ENCODE measurements around the gene HGD. TPM values are rescaled to one million over a fixed set of nuclear protein-coding genes. Genes with fewer than 3 reads are reported as not detected.
A peak's percentile ranks its signal among the peaks of the same experiment; 100 is the strongest.

HGD gene
- polyA plus RNA-seq, 2 of the 4 experiments (the other 2 are of a cell fraction): 48.8 to 101 TPM

DNA sequence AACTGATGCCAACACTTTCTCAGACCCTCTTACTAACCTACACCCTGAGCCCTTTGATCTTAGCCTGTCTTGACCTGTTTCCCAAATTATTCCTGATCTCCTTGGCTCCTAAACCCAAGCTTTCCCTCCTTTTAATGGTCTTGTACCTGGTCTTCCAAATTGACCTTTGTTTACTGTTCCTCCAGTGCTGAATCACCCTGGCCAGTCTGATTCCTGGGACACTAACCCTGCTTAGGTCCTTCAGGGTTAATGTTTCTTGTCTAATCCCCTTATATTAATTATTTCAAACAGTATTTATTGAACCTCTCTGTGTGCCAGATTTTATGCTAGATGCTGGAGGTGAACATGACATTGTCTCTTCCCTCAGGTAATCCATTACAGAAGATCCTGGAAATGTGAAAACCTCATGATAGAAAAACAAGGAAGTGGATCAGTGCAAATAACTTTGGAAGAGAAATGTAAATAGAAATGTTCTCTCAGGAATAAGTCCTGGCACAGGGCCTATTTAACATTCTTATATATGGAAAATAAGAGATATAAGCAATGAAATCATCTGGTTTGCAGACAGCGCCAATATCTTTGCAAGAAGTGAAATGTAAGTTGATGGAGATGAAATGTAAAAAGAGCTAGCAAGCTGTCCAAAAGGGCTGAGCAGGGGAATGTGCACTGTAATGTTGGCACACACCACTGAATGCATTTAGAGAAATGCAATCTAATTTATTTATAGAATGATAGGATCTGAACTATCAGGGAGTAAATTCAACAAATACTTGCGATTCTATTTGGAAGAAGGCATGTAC, 20.7 kb downstream of the HGD start:
- DNase-seq (ENCODE audit: low read depth in 1 of 2, low spot score in 1 of 2) (peak; percentile 7 to 68), FAIRE-seq (no peak), ATAC-seq (peak; percentile 50 to 81; a peak in 4 of 6 replicates)
- TF ChIP-seq FOSL2 (IDR thresholded peaks at IDR 0.05) (no peak), FOSL2 (CRISPR knock-in tag; IDR thresholded peaks at IDR 0.05) (peak; percentile 19; the same call in 1 of the 2 replicates), GATA3 (IDR thresholded peaks at IDR 0.05; ENCODE audit: borderline replicate concordance) (peak; percentile 60; the same call in 1 of the 2 replicates), TFCP2L1 (CRISPR knock-in tag; IDR thresholded peaks at IDR 0.05) (no peak), RCOR1 (IDR thresholded peaks at IDR 0.05; ENCODE audit: low read depth, low read length) (no peak), HOXB5 (CRISPR knock-in tag; IDR thresholded peaks at IDR 0.05) (no peak), ESRRA (IDR thresholded peaks at IDR 0.05; ENCODE audit: borderline replicate concordance, low read length) (no peak), EP300 (IDR thresholded peaks at IDR 0.05) (0 out of 5 replicates have a peak, but pooled peaks of 1 of the 2 experiments have one; percentile 20), PHF8 (IDR thresholded peaks at IDR 0.05; ENCODE audit: borderline replicate concordance, low read depth) (no peak), ZFP36 (IDR thresholded peaks at IDR 0.05; ENCODE audit: borderline replicate concordance, partially characterized antibody) (no peak), JUNB (IDR thresholded peaks at IDR 0.05) (no peak)
- TF ChIP-seq, protein P1, sequence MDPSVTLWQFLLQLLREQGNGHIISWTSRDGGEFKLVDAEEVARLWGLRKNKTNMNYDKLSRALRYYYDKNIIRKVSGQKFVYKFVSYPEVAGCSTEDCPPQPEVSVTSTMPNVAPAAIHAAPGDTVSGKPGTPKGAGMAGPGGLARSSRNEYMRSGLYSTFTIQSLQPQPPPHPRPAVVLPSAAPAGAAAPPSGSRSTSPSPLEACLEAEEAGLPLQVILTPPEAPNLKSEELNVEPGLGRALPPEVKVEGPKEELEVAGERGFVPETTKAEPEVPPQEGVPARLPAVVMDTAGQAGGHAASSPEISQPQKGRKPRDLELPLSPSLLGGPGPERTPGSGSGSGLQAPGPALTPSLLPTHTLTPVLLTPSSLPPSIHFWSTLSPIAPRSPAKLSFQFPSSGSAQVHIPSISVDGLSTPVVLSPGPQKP (IDR thresholded peaks at IDR 0.05; ENCODE audit: low read depth, low read length): no peak
- TF ChIP-seq, protein P2, sequence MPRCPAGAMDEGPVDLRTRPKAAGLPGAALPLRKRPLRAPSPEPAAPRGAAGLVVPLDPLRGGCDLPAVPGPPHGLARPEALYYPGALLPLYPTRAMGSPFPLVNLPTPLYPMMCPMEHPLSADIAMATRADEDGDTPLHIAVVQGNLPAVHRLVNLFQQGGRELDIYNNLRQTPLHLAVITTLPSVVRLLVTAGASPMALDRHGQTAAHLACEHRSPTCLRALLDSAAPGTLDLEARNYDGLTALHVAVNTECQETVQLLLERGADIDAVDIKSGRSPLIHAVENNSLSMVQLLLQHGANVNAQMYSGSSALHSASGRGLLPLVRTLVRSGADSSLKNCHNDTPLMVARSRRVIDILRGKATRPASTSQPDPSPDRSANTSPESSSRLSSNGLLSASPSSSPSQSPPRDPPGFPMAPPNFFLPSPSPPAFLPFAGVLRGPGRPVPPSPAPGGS (IDR thresholded peaks at IDR 0.05): no peak
- TF ChIP-seq, protein P3, sequence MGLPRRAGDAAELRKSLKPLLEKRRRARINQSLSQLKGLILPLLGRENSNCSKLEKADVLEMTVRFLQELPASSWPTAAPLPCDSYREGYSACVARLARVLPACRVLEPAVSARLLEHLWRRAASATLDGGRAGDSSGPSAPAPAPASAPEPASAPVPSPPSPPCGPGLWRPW (IDR thresholded peaks at IDR 0.05): no peak
- Histone ChIP-seq H3K9me3 (peaks cover 4% of the 10 kb centered on the region; the same call in 1 of the 3 replicates), H3K27ac (peak overlapping the region; percentile 64 to 78), H3K4me2 (peak overlapping the region; percentile 82), H3K4me3 (no peak overlapping the region; the same call in 2 of the 3 replicates), H3K4me1 (peaks cover 39% of the 10 kb centered on the region)
- CTCF ChIA-PET: no interaction called here
- POLR2A ChIA-PET: interaction anchor here (1.0 kb wide), 1 partner anchor 17 kb away, joined by 3 read pairs; no protein-coding TSS in a partner anchor
- 6% methylated on average over 2 of the region's 2 CpGs for WGBS (ENCODE audit: missing lambda C conversion rate)

DNA sequence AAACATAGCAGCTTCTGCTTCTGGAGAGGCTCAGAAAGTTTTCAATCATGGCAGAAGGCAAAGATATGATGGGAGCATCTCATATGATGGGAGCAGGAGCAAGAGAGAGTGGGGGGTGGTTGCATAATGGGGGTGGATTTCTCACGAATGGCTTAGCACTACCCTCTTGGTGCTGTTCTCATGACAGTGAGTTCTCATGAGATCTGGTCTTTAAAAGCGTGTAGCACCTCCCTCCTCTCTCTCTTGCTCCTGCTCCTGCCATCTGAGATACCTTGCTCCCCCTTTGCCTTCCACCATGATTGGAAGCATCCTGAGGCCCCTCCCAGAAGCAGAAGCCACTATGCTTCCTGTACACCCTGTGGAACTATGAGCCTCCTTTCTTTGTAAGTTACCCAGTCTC, 22.2 kb downstream of the HGD start:
- CTCF ChIA-PET: no interaction called here
- 80% methylated on average over 2 of the region's 2 CpGs for WGBS (ENCODE audit: missing lambda C conversion rate)
- FAIRE-seq: no peak

More for the DNA sequence above, 22.2 kb downstream of the HGD start:
- Histone ChIP-seq H3K9me3 (peaks cover 4% of the 10 kb centered on the region; the same call in 1 of the 3 replicates), H3K4me1 (peaks cover 39% of the 10 kb centered on the region), H3K27ac (peak overlapping the region in 1 of 2 experiments; percentile 64; a peak in 1 of 6 replicates), H3K4me2 (no peak overlapping the region), H3K4me3 (no peak overlapping the region)
- POLR2A ChIA-PET: no interaction called here
- ATAC-seq (no peak), DNase-seq (ENCODE audit: low read depth in 1 of 2, low spot score in 1 of 2) (no peak)
- TF ChIP-seq GATA3 (IDR thresholded peaks at IDR 0.05; ENCODE audit: borderline replicate concordance) (no peak), RNF2 (IDR thresholded peaks at IDR 0.05; ENCODE audit: borderline replicate concordance, low read depth) (no peak), RAD21 (conservative IDR thresholded peaks at IDR 0.05 in 1 of 2, IDR thresholded peaks at IDR 0.05 in 1 of 2) (no peak), NFE2L2 (conservative IDR thresholded peaks at IDR 0.05; ENCODE audit: low read length) (no peak), ZC3H11A (IDR thresholded peaks at IDR 0.05) (no peak), NPAS2 (CRISPR knock-in tag; IDR thresholded peaks at IDR 0.05; ENCODE audit: borderline replicate concordance) (no peak), RARB (CRISPR knock-in tag; IDR thresholded peaks at IDR 0.05) (no peak), JUN (IDR thresholded peaks at IDR 0.05) (no peak), POLR2AphosphoS2 (conservative IDR thresholded peaks at IDR 0.05; ENCODE audit: low read length) (no peak), ZNF302 (CRISPR knock-in tag; IDR thresholded peaks at IDR 0.05) (no peak), KDM1A (IDR thresholded peaks at IDR 0.05; ENCODE audit: low read depth) (no peak)
- TF ChIP-seq, protein P4, sequence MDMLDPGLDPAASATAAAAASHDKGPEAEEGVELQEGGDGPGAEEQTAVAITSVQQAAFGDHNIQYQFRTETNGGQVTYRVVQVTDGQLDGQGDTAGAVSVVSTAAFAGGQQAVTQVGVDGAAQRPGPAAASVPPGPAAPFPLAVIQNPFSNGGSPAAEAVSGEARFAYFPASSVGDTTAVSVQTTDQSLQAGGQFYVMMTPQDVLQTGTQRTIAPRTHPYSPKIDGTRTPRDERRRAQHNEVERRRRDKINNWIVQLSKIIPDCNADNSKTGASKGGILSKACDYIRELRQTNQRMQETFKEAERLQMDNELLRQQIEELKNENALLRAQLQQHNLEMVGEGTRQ (IDR thresholded peaks at IDR 0.05): no peak
- TF ChIP-seq, protein P5, sequence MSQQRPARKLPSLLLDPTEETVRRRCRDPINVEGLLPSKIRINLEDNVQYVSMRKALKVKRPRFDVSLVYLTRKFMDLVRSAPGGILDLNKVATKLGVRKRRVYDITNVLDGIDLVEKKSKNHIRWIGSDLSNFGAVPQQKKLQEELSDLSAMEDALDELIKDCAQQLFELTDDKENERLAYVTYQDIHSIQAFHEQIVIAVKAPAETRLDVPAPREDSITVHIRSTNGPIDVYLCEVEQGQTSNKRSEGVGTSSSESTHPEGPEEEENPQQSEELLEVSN (IDR thresholded peaks at IDR 0.05; ENCODE audit: borderline replicate concordance, low read depth): no peak
- TF ChIP-seq, protein P6, sequence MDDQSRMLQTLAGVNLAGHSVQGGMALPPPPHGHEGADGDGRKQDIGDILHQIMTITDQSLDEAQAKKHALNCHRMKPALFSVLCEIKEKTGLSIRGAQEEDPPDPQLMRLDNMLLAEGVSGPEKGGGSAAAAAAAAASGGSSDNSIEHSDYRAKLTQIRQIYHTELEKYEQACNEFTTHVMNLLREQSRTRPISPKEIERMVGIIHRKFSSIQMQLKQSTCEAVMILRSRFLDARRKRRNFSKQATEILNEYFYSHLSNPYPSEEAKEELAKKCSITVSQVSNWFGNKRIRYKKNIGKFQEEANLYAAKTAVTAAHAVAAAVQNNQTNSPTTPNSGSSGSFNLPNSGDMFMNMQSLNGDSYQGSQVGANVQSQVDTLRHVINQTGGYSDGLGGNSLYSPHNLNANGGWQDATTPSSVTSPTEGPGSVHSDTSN (IDR thresholded peaks at IDR 0.05): no peak
- TF ChIP-seq, protein P1 (IDR thresholded peaks at IDR 0.05; ENCODE audit: low read depth, low read length): no peak
